Tibial artery (tissue), 4 donors: ENCODE results near the gene NKX2-4.
"Not testable (repeated sequence)": the region's sequence is repeated elsewhere in the genome, so short reads cannot be mapped to it uniquely, and the experiment has no call there.

ENCODE experiments used
- DNase-seq, 2 donors: peaks; one replicate each; pipeline ENCODE4 v3.0.0-alpha.2; 2019
- H3K27ac ChIP-seq, 2 donors: fragments of 200-600 bp; sonication (generic) in 1 of 2; 1 replicate in 1 of 2; 2 replicates in 1 of 2; pipeline ENCODE4 v1.5.1; 2018 to 2019; ENCODE audit warnings: mild to moderate bottlenecking in 1 of 2
- H3K27me3 ChIP-seq, 2 donors: fragments of 200-600 bp; sonication (generic) in 1 of 2; one replicate each; pipeline versions ENCODE4 v1.5.1 to v1.6.0; 2016 to 2019
- H3K36me3 ChIP-seq, 3 donors: fragments of 200-600 bp; sonication (generic) in 2 of 3; one replicate each; pipeline ENCODE4 v1.5.1; 2016 to 2019; ENCODE audit warnings: mild to moderate bottlenecking in 2 of 3
- H3K4me1 ChIP-seq, 4 donors: fragments of 200-600 bp; sonication (generic) in 2 of 4; 1 replicate in 3 of 4; 2 replicates in 1 of 4; pipeline ENCODE4 v1.5.1; 2016 to 2019
- H3K4me3 ChIP-seq, 2 donors: fragments of 200-600 bp; sonication (generic) in 1 of 2; 1 replicate in 1 of 2; 2 replicates in 1 of 2; pipeline ENCODE4 v1.5.1; 2018 to 2019; ENCODE audit warnings: mild to moderate bottlenecking in 2 of 2
- H3K9me3 ChIP-seq, 3 donors: fragments of 200-600 bp; sonication (generic) in 1 of 3; one replicate each; pipeline ENCODE4 v1.5.1; 2016 to 2019
- intact Hi-C: fragments of 100-400 bp; cut with DNase I; formaldehyde crosslinking; loops from one replicate; pipeline ENCODE4 v1.15.0; 2023; ENCODE audit warnings: low total_unique reads
- TF ChIP-seq, protein P1 (sequence below), 2 experiments: fragments of 200-600 bp in 1 of 2; fragments of 450-650 bp in 1 of 2; IDR thresholded peaks; one replicate each; pipeline ENCODE4 v1.5.1; 2017 to 2019; ENCODE audit warnings: antibody characterized with exemption in 2 of 2, mild to moderate bottlenecking in 1 of 2, moderate library complexity in 1 of 2

NKX2-4 gene

DNA sequence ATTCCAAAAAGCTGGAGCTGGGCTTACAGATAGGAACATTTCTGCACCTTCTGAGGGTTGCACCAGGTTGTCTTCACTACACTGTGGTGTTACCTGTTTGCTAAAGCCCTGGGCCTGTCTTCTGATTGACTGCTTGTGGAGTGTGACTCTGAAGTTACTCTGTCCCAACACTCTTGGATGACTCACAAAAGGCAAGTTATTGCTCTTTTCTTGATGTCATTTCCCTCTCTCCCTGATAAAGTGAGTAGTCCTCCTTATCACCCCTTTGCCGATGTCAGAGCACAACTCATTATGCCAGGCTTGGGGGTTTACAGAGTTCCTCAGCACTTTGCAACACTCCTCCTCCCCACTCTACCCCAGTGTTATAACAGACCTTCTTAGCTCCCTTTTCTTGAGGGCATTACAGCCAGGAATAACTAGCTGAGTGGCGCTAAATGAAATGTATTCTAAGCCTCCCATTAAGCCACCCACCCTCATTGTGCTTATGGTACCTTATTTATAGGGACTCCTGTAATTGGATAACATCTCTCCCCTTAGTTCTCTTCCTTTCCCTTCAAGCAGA is 36.1 kb upstream of the NKX2-4 start:
- TF ChIP-seq, protein P1, sequence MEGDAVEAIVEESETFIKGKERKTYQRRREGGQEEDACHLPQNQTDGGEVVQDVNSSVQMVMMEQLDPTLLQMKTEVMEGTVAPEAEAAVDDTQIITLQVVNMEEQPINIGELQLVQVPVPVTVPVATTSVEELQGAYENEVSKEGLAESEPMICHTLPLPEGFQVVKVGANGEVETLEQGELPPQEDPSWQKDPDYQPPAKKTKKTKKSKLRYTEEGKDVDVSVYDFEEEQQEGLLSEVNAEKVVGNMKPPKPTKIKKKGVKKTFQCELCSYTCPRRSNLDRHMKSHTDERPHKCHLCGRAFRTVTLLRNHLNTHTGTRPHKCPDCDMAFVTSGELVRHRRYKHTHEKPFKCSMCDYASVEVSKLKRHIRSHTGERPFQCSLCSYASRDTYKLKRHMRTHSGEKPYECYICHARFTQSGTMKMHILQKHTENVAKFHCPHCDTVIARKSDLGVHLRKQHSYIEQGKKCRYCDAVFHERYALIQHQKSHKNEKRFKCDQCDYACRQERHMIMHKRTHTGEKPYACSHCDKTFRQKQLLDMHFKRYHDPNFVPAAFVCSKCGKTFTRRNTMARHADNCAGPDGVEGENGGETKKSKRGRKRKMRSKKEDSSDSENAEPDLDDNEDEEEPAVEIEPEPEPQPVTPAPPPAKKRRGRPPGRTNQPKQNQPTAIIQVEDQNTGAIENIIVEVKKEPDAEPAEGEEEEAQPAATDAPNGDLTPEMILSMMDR (IDR thresholded peaks at IDR 0.05): no peak
- H3K4me1 ChIP-seq: no peaks in the 10 kb centered on the region
- H3K4me3 ChIP-seq: no peak overlapping the region
- peaks cover 0 to 4% of the 10 kb centered on the region in 2 donors for H3K27me3 ChIP-seq
- no peak for DNase-seq
- intact Hi-C loops: no loop called here
- H3K27ac ChIP-seq: no peak overlapping the region
- H3K36me3 ChIP-seq: no peaks in the 10 kb centered on the region
- no peaks in the 10 kb centered on the region for H3K9me3 ChIP-seq

- TF ChIP-seq, protein P1 (IDR thresholded peaks at IDR 0.05): no peak
- intact Hi-C loops: no loop called here
- no peak for DNase-seq
These were observed 35.6 kb upstream of the NKX2-4 start for GRCh38 chr20:21432911-21433310.

DNA sequence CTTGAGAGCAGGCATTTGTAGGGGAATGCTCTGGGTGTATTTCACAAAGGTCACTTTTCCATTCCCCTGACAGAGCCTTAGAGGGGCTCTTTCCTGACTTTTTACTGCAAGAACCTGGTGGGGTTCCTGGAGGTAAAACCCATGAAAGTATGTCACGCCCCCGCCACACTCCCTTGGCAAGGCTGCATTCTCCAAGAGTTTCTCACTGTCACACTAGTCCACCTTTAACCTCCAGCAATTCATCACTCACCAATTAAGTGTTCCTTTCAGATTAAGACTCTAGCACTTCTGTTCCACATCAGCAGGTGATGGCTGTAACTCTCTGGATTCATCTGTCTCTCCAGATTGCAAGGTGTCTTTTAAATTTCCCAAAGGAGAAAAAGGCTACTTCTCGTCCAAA is 32.7 kb upstream of the NKX2-4 start:
- intact Hi-C loops: no loop called here
- no peak overlapping the region for H3K27ac ChIP-seq
- no peak for DNase-seq
- no peak overlapping the region for H3K4me3 ChIP-seq
- H3K36me3 ChIP-seq: no peaks in the 10 kb centered on the region
- H3K27me3 ChIP-seq: peaks cover 0 to 4% of the 10 kb centered on the region in 2 donors
- peaks cover 2 to 10% (median 9%) of the 10 kb centered on the region in 3 donors for H3K9me3 ChIP-seq
- no peaks in the 10 kb centered on the region for H3K4me1 ChIP-seq
- TF ChIP-seq, protein P1 (IDR thresholded peaks at IDR 0.05): no peak

More at GRCh38 chr20:21432911-21433310, 35.6 kb upstream of the NKX2-4 start:
- Histone ChIP-seq H3K36me3 (no peaks in the 10 kb centered on the region), H3K27me3 (peaks cover 0 to 4% of the 10 kb centered on the region in 2 donors), H3K27ac (no peak overlapping the region), H3K4me3 (no peak overlapping the region), H3K4me1 (no peaks in the 10 kb centered on the region), H3K9me3 (no peaks in the 10 kb centered on the region)

DNA sequence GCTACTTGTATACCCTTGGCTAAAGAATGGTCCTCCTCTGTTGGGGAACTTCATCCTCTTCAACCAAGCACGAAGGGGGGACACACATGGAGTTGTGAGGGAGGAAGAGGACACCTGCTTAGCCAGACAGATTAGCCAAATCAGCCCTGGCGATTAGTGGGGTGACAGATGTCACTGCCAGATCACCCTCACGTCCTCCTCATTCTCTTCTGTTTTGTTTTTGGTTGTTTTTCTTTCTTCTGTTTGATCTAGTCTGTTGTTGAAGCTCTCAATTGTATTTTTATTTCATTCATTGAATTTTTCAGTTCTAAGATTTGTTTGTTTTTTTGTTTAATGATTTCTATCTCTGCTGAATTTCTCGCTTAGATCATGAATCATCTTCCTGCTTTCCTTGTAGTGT is 27.5 kb upstream of the NKX2-4 start:
- TF ChIP-seq, protein P1 (IDR thresholded peaks at IDR 0.05): no peak
- peaks cover 2 to 45% (median 44%) of the 10 kb centered on the region in 3 donors for H3K9me3 ChIP-seq

DNA sequence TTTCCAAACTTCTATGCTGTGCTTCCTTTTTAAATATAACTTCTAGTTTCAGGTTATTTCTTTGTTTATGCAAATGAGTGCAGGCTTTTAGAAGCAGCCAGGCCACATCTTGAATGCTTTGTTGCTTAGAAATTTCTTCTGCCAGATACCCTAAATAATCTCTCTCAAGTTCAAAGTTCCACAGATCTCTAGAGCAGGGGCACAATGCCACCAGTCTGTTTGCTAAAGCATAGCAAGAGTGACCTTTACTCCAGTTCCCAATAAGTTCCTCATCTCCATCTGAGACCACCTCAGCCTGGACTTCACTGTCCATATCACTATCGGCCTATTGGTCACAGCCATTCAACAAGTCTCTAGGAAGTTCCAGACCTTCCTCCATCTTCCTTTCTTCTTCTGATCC is 26.4 kb upstream of the NKX2-4 start:
- H3K27me3 ChIP-seq, DNase-seq, H3K4me1 ChIP-seq, H3K36me3 ChIP-seq, H3K27ac ChIP-seq, intact Hi-C loops, H3K4me3 ChIP-seq: not testable (repeated sequence)
- peaks cover 2 to 47% (median 44%) of the 10 kb centered on the region in 3 donors for H3K9me3 ChIP-seq

More for the DNA sequence above, 27.5 kb upstream of the NKX2-4 start:
- Histone ChIP-seq H3K36me3 (no peaks in the 10 kb centered on the region), H3K27ac (no peak overlapping the region), H3K27me3 (no peaks in the 10 kb centered on the region), H3K4me1 (no peaks in the 10 kb centered on the region), H3K4me3 (no peak overlapping the region)
- DNase-seq: no peak
- intact Hi-C loops: no loop called here

- Histone ChIP-seq H3K4me1 (no peaks in the 10 kb centered on the region), H3K9me3 (peaks cover 2 to 47% (median 44%) of the 10 kb centered on the region in 3 donors), H3K27ac (no peak overlapping the region), H3K27me3 (no peaks in the 10 kb centered on the region), H3K4me3 (no peak overlapping the region), H3K36me3 (no peaks in the 10 kb centered on the region)
- intact Hi-C loops: no loop called here
- DNase-seq: no peak
- TF ChIP-seq, protein P1 (IDR thresholded peaks at IDR 0.05): no peak
These were observed 24.4 kb upstream of the NKX2-4 start for GRCh38 chr20:21421601-21422236.

DNA sequence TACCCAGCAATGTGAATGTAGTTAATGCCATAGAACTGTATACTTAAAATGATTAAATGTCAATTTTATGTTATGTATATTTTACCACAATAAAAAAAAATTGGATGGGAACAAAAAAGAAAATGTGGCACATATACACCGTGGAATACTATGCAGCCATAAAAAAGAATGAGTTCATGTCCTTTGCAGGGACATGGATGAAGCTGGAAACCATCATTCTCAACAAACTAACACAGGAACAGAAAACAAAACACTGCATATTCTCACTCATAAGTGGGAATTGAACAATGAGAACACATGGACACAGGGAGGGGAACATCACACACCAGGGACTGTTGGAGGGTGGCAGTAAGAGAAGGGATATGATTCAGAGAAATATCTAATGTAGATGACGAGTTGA is 21.8 kb upstream of the NKX2-4 start:
- H3K36me3 ChIP-seq, DNase-seq, H3K27me3 ChIP-seq, H3K27ac ChIP-seq, intact Hi-C loops, H3K4me1 ChIP-seq, H3K4me3 ChIP-seq: not testable (repeated sequence)
- peaks cover 0 to 30% (median 26%) of the 10 kb centered on the region in 3 donors for H3K9me3 ChIP-seq

- H3K27me3 ChIP-seq, H3K27ac ChIP-seq, H3K4me1 ChIP-seq, DNase-seq, H3K4me3 ChIP-seq, H3K9me3 ChIP-seq, intact Hi-C loops, H3K36me3 ChIP-seq: not testable (repeated sequence)
These were observed 16.7 kb upstream of the NKX2-4 start for GRCh38 chr20:21413996-21414395.
